KOPT-K1 (cell line): ENCODE results near the gene C2CD4D.

Source experiments
- H3K27ac ChIP-seq: fragments of 200-600 bp; sonication (generic); 2 replicates; pipeline ENCODE4 v1.5.1; 2016; ENCODE audit warnings: antibody characterized with exemption, mild to moderate bottlenecking, low read depth, low read length; ENCODE audit not compliant: poor library complexity, severe bottlenecking
- H3K36me3 ChIP-seq: fragments of 200-600 bp; sonication (generic); 2 replicates; pipeline ENCODE4 v1.5.1; 2017; ENCODE audit warnings: antibody characterized with exemption, mild to moderate bottlenecking, low read length, moderate library complexity; ENCODE audit not compliant: insufficient read depth
- H3K9me3 ChIP-seq: fragments of 200-600 bp; sonication (generic); 2 replicates; pipeline ENCODE4 v1.5.1; 2017; ENCODE audit warnings: antibody characterized with exemption, low read length, mild to moderate bottlenecking; ENCODE audit not compliant: insufficient read depth, poor library complexity, severe bottlenecking

The C2CD4D gene

GRCh38 chr1:151816548-151817352 lies 22.9 kb downstream of the C2CD4D start:
- Histone ChIP-seq H3K36me3 (no peaks in the 10 kb centered on the region), H3K27ac (peak overlapping the region; percentile 40), H3K9me3 (no peaks in the 10 kb centered on the region)

GRCh38 chr1:151815716-151816327 lies 23.8 kb downstream of the C2CD4D start:
- Histone ChIP-seq H3K27ac (no peak overlapping the region), H3K36me3 (no peaks in the 10 kb centered on the region), H3K9me3 (no peaks in the 10 kb centered on the region)

- no peak overlapping the region for H3K27ac ChIP-seq
- H3K9me3 ChIP-seq: no peaks in the 10 kb centered on the region
- H3K36me3 ChIP-seq: no peaks in the 10 kb centered on the region
Observed at GRCh38 chr1:151814971-151815545, 24.6 kb downstream of the C2CD4D start.

- Histone ChIP-seq H3K27ac (no peak overlapping the region), H3K36me3 (no peaks in the 10 kb centered on the region)
Observed at GRCh38 chr1:151814426-151814825, 25.2 kb downstream of the C2CD4D start.

GRCh38 chr1:151813271-151813977 lies 26.2 kb downstream of the C2CD4D start:
- Histone ChIP-seq H3K9me3 (no peaks in the 10 kb centered on the region), H3K36me3 (no peaks in the 10 kb centered on the region), H3K27ac (no peak overlapping the region)

More at GRCh38 chr1:151814426-151814825, 25.2 kb downstream of the C2CD4D start:
- H3K9me3 ChIP-seq: no peaks in the 10 kb centered on the region

- Histone ChIP-seq H3K9me3 (no peaks in the 10 kb centered on the region), H3K27ac (no peak overlapping the region)
Observed at GRCh38 chr1:151811181-151811580, 28.4 kb downstream of the C2CD4D start.

GRCh38 chr1:151809985-151810556 lies 29.5 kb downstream of the C2CD4D start:
- H3K27ac ChIP-seq: no peak overlapping the region
- no peaks in the 10 kb centered on the region for H3K9me3 ChIP-seq
- H3K36me3 ChIP-seq: no peaks in the 10 kb centered on the region

More at GRCh38 chr1:151811181-151811580, 28.4 kb downstream of the C2CD4D start:
- H3K36me3 ChIP-seq: no peaks in the 10 kb centered on the region

- Histone ChIP-seq H3K27ac (no peak overlapping the region), H3K9me3 (no peaks in the 10 kb centered on the region), H3K36me3 (no peaks in the 10 kb centered on the region)
Observed at GRCh38 chr1:151809290-151809984, 30.2 kb downstream of the C2CD4D start.

- no peaks in the 10 kb centered on the region for H3K9me3 ChIP-seq
- H3K27ac ChIP-seq: no peak overlapping the region
- no peaks in the 10 kb centered on the region for H3K36me3 ChIP-seq
Observed at GRCh38 chr1:151807766-151808165, 31.9 kb downstream of the C2CD4D start.

GRCh38 chr1:151807131-151807530 lies 32.5 kb downstream of the C2CD4D start:
- no peak overlapping the region for H3K27ac ChIP-seq
- no peaks in the 10 kb centered on the region for H3K9me3 ChIP-seq
- H3K36me3 ChIP-seq: no peaks in the 10 kb centered on the region

GRCh38 chr1:151806170-151806569 lies 33.5 kb downstream of the C2CD4D start:
- Histone ChIP-seq H3K27ac (no peak overlapping the region), H3K9me3 (no peaks in the 10 kb centered on the region), H3K36me3 (no peaks in the 10 kb centered on the region)

- Histone ChIP-seq H3K9me3 (no peaks in the 10 kb centered on the region), H3K36me3 (no peaks in the 10 kb centered on the region), H3K27ac (no peak within 1 kb of the TSS)
Observed at GRCh38 chr1:151805066-151805820, 34.4 kb downstream of the C2CD4D start, which contains the start of gene LINGO4. Gene LINGO4, minus strand, starts transcription at chr1:151805419. Its CDS starts 2,715 bp downstream, at chr1:151802704.

GRCh38 chr1:151803915-151804314 lies 35.7 kb downstream of the C2CD4D start:
- Histone ChIP-seq H3K27ac (no peak overlapping the region), H3K36me3 (no peaks in the 10 kb centered on the region), H3K9me3 (no peaks in the 10 kb centered on the region)

GRCh38 chr1:151803164-151803563 lies 36.5 kb downstream of the C2CD4D start:
- no peaks in the 10 kb centered on the region for H3K36me3 ChIP-seq
- no peaks in the 10 kb centered on the region for H3K9me3 ChIP-seq
- no peak overlapping the region for H3K27ac ChIP-seq
